ENCODE results near the gene GLCE. TPM values are rescaled to one million over a fixed set of nuclear protein-coding genes. Genes with fewer than 3 reads are reported as not detected.

GLCE gene
- total RNA-seq, 2 donors from 2014 or later = 5.6 to 6.1 TPM

DNA sequence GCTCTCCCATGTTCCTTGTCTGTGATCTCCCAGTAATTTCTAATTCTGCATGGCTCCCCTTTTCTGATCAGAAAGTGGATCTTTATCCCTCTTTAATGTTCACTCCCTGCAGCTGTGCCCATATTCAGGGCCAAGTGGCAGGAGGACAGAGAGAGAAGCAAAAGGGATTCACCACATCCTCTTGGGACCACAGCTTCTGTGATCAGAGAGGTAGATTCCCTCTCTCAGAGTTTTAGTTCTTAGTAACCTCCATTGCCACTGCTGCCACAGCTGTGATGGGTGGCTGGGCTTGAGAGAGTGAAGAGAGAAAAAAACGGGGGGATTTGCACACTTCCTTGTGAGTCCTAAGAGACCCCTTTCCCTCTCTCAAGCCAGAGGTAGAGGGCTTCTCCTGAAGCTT lies 49.2 kb downstream of the GLCE start:
- Mint-ChIP-seq H3K27ac (no peak overlapping the region), H3K4me3 (no peak overlapping the region), H3K4me1 (peaks cover 4% of the 10 kb centered on the region), H3K36me3 (ENCODE audit: low read depth) (peaks cover 2% of the 10 kb centered on the region), H3K27me3 (no peaks in the 10 kb centered on the region)
- no peak for DNase-seq
- no peaks in the 10 kb centered on the region for H3K9me3 ChIP-seq (ENCODE audit: control insufficient read depth, low read length, poor library complexity, severe bottlenecking)
- no peak for ATAC-seq

DNA sequence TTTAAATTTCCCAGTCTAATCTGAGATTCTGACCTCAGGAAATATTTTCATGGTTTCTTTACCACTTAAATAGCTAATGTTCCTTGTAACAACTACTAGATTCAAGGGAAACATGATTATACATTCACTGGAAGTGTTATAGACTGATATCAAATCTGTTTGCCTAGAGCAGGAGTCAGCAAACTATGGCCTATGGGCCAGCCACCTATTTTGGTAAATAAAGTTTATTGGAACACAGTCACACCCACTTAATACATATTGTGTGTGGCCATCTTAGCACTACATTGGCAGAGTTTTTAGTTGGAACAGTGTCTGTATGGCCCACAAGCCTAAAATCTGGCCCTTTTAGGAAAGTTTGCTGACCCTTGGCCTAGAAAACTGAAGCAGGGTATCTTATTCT lies 50.1 kb downstream of the GLCE start:
- Mint-ChIP-seq H3K4me1 (peaks cover 4% of the 10 kb centered on the region), H3K36me3 (ENCODE audit: low read depth) (peaks cover 2% of the 10 kb centered on the region), H3K27ac (no peak overlapping the region), H3K27me3 (no peaks in the 10 kb centered on the region), H3K4me3 (no peak overlapping the region)
- DNase-seq = no peak
- no peaks in the 10 kb centered on the region for H3K9me3 ChIP-seq (ENCODE audit: control insufficient read depth, low read length, poor library complexity, severe bottlenecking)
- ATAC-seq = no peak

DNA sequence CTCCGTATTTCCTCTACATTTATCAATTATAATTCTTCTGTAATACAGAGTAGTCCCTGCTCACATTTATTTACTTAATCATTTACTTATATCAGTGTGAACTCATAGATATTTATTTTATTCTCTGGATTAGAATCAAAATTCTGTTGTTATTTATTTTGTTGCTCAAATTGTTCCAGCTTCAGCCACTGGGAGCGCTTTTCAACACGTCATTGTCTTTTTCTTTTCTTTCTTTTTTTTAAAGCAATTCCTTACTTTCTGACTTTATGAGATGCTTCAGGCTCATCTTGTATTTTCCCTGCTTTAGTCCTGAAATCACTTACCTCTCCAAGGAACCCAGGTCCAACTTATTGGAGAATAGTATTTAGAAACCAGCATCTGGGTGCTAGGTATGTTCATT lies 53.4 kb downstream of the GLCE start:
- H3K27ac Mint-ChIP-seq = no peak overlapping the region
- ATAC-seq = no peak
- peaks cover 2% of the 10 kb centered on the region for H3K36me3 Mint-ChIP-seq (ENCODE audit: low read depth)

DNA sequence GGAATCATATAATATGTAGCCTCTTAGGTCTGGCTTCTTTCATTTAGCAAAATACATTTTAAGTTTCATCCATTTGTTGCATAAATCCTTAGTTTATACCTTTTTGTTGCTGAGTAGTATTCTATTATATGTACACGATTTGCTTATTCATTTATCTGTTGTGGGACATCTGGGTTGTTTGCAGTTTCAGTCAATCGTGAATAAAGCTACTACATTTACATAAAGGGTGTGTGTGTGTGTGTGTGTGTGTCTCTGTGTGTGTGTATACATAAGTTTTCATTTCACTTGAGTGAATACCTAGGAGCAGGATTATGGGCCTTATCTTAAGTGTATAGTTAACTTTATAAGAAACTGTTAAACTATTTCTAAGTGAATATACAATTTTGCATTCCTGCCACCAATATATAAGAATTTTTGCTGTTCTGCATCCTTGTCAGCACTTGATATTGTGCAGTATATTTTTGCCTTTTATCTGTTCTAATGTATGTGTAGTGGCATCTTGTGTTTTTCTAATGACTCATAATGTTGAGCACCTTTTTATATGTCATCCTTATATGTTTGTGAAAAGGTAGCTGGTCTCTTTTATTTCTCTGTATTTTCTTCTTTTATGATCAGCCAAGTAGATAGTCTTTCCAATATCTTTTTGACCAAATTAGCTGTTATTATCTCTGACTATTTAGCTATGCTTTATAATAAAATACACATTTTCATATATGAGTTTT lies 55.0 kb downstream of the GLCE start:
- no peaks in the 10 kb centered on the region for H3K4me1 Mint-ChIP-seq
- no peaks in the 10 kb centered on the region for H3K9me3 ChIP-seq (ENCODE audit: control insufficient read depth, low read length, poor library complexity, severe bottlenecking)
- peaks cover 2% of the 10 kb centered on the region for H3K36me3 Mint-ChIP-seq (ENCODE audit: low read depth)
- H3K27me3 Mint-ChIP-seq = no peaks in the 10 kb centered on the region
- ATAC-seq = no peak
- H3K4me3 Mint-ChIP-seq = no peak overlapping the region
- no peak overlapping the region for H3K27ac Mint-ChIP-seq
- DNase-seq = no peak

More for the DNA sequence above, 53.4 kb downstream of the GLCE start:
- H3K4me1 Mint-ChIP-seq = peaks cover 4% of the 10 kb centered on the region
- no peaks in the 10 kb centered on the region for H3K9me3 ChIP-seq (ENCODE audit: control insufficient read depth, low read length, poor library complexity, severe bottlenecking)
- no peak overlapping the region for H3K4me3 Mint-ChIP-seq
- no peaks in the 10 kb centered on the region for H3K27me3 Mint-ChIP-seq
- no peak for DNase-seq

DNA sequence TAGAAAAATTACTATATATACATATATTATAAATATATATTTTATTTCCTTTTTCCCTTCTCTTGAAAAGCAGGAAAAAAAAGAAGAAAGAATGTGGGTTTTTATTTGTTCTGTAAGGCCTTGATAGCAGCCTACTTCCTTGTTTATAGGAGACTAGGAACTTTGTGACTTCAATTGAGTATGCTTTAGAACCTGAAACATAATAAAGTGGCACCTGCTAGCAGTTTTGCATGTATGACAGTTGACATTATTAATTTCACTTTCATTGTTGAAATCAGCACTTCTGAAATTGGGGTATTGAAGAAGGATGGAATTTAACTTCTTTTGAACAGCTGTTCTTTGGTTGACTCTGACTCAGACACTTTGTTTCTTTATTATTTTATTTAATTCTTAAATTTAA lies 56.9 kb downstream of the GLCE start:
- Mint-ChIP-seq H3K4me1 (no peaks in the 10 kb centered on the region), H3K36me3 (ENCODE audit: low read depth) (peaks cover 2% of the 10 kb centered on the region), H3K27ac (no peak overlapping the region), H3K4me3 (no peak overlapping the region), H3K27me3 (no peaks in the 10 kb centered on the region)
- DNase-seq (no peak), ATAC-seq (no peak)
- H3K9me3 ChIP-seq (ENCODE audit: control insufficient read depth, low read length, poor library complexity, severe bottlenecking) = no peaks in the 10 kb centered on the region

DNA sequence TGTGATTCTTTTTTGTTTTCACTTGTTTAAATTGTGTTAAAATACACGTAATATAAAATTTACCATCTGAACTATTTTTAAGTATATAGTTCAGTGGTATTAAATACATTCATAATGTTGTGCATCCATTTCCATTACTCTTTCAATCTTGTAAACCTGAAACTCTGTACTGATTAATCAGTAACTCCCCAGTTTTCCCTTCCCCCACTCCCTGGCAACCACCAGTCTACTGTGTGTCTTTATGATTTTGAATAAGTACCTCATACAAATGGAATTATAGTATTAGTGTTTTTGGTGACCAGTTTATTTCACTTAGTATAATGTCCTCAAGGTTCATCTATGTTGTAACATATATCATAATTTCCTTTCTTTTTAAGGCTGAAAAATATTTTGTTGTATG lies 59.3 kb downstream of the GLCE start:
- H3K9me3 ChIP-seq (ENCODE audit: control insufficient read depth, low read length, poor library complexity, severe bottlenecking) = no peaks in the 10 kb centered on the region
- no peak overlapping the region for H3K4me3 Mint-ChIP-seq
- no peaks in the 10 kb centered on the region for H3K4me1 Mint-ChIP-seq
- H3K27me3 Mint-ChIP-seq = no peaks in the 10 kb centered on the region
- no peak for DNase-seq
- no peak overlapping the region for H3K27ac Mint-ChIP-seq
- no peak for ATAC-seq
- peaks cover 3% of the 10 kb centered on the region for H3K36me3 Mint-ChIP-seq (ENCODE audit: low read depth)

DNA sequence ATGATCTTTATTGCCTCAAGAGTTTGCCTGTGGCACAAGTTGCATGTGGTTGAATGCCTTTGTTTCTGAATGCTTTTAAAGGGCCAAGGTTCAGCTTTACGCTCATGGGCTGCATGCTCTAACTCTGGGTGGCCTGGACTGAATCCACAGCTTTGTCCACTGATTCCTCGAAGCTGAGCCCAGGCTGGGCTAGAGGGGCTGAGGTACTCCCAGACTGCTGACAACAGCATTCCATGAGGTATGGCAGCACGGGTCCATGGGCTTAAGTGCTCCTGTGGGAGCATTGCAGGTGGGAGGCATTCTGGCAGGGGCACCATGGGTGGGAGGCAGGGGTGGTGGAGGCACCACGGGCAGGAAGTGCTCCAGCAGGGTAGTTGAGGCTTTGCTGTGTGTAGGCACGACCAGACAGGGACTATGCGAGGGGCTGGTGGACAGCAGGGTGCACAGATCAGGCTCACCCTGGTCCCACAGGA lies 61.6 kb downstream of the GLCE start:
- no peaks in the 10 kb centered on the region for H3K9me3 ChIP-seq (ENCODE audit: control insufficient read depth, low read length, poor library complexity, severe bottlenecking)
- DNase-seq = no peak
- Mint-ChIP-seq H3K27me3 (no peaks in the 10 kb centered on the region), H3K36me3 (ENCODE audit: low read depth) (peaks cover 3% of the 10 kb centered on the region), H3K4me3 (no peak overlapping the region), H3K4me1 (no peaks in the 10 kb centered on the region), H3K27ac (no peak overlapping the region)
- ATAC-seq = no peak

DNA sequence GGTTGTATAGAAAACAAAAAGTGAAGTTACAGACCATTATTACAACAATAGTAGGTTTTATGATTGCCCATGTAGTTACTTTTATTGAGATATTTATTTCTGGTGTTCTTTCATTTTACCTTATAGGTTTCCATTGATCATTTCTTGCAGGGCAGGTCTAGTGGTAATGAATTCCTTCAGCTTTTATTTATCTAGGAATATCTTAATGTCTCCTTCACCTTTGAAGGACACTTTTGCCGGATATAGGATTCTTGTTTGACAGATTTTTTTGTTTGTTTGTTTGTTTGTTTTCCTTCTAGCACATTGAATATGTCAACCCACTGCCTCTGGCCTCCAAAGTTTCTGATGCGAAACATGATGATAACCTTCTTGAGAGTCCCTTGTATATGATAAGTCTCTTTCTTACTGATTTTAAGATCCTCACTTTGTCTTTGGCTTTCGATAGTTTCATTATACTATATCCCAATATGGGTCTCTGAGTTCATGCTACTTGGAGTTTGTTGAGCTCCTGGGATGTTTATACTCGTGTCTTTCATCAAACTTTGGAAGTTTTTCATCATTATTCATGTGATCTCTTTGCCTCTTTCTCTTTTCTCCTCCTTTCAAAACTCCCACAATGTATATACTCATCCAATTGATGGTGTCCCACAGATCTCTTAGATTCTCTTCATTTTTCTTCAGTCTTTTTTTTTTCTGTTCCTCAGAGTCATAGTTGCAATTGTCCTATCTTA lies 62.8 kb downstream of the GLCE start:
- no peak overlapping the region for H3K4me3 Mint-ChIP-seq
- H3K4me1 Mint-ChIP-seq = no peaks in the 10 kb centered on the region
- ATAC-seq (no peak), DNase-seq (no peak)
- H3K36me3 Mint-ChIP-seq (ENCODE audit: low read depth) = peaks cover 3% of the 10 kb centered on the region
- no peaks in the 10 kb centered on the region for H3K27me3 Mint-ChIP-seq
- H3K9me3 ChIP-seq (ENCODE audit: control insufficient read depth, low read length, poor library complexity, severe bottlenecking) = no peaks in the 10 kb centered on the region
- no peak overlapping the region for H3K27ac Mint-ChIP-seq

DNA sequence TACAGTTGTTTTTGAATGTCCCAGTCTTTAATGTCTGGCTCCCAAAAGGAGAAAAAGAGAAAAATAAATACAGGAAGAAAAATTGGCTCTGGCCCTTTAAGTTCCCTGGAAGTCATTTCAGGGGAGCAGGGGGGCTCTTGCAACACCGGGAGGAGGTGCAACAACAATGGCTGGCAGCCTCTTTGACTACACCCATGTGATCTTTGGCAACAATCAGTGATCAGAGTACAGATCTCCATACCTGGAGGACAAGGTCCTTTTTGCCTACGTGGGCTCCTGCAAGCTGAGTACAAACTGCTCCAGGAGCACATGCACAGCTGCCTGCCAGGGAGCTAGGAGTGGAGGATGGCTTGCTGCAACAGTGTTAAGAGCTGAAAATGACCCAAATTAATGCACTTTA lies 63.9 kb downstream of the GLCE start:
- Mint-ChIP-seq H3K27me3 (no peaks in the 10 kb centered on the region), H3K27ac (no peak overlapping the region), H3K36me3 (ENCODE audit: low read depth) (peaks cover 8% of the 10 kb centered on the region), H3K4me3 (peak overlapping the region; percentile 6), H3K4me1 (no peaks in the 10 kb centered on the region)
- H3K9me3 ChIP-seq (ENCODE audit: control insufficient read depth, low read length, poor library complexity, severe bottlenecking) = no peaks in the 10 kb centered on the region
- DNase-seq (no peak), ATAC-seq (no peak)

DNA sequence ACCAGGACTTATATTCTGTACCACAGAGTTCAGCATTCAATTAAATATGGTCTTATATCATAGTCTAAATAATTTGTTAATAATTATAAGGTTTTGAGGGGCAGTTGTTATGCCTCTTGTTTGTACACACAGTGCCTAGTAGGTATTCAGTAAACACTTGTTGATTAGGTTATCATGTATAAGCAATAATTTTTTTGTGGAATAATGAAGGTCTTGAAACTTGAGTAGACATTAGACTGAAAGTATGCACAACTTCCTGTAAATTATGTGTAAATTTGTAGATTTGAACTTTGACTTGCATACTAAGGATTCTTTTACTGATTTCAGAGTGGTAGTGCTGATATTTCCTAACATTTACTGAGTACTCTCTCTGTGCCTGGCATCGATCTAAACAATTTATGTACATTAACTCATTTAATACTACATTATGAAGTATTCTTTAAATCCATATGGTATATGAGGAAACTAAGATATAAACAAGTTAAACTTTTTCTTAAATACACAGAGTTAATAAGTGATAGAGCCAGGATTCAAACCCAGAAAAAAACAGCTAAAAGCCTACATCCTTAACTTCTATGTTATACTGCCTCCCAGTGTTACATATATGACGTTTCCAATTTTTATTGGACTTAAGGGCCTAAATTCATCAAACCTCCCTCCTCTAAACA lies 65.1 kb downstream of the GLCE start:
- no peaks in the 10 kb centered on the region for H3K27me3 Mint-ChIP-seq
- no peak for DNase-seq

DNA sequence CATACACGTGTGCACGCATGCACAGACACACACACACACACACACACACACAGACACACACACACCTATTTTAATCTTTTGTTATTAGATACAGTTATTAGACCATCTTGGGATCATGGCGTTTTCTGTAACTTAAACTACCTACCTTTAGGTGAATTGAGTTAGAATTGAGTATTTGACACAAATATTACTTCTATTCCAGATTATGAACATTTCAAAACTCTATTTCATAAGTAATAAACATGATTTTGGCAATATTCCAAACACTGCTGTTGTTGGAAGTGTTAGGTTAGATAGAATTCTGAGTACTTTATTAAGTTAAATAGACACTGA lies 65.6 kb downstream of the GLCE start:
- Mint-ChIP-seq H3K36me3 (ENCODE audit: low read depth) (peaks cover 8% of the 10 kb centered on the region), H3K4me1 (no peaks in the 10 kb centered on the region), H3K27me3 (no peaks in the 10 kb centered on the region), H3K27ac (no peak overlapping the region), H3K4me3 (no peak overlapping the region)
- DNase-seq (no peak), ATAC-seq (no peak)
- no peaks in the 10 kb centered on the region for H3K9me3 ChIP-seq (ENCODE audit: control insufficient read depth, low read length, poor library complexity, severe bottlenecking)

More for the DNA sequence above, 65.1 kb downstream of the GLCE start:
- ATAC-seq = no peak
- no peak overlapping the region for H3K4me3 Mint-ChIP-seq
- no peaks in the 10 kb centered on the region for H3K9me3 ChIP-seq (ENCODE audit: control insufficient read depth, low read length, poor library complexity, severe bottlenecking)
- no peak overlapping the region for H3K27ac Mint-ChIP-seq
- no peaks in the 10 kb centered on the region for H3K4me1 Mint-ChIP-seq
- peaks cover 8% of the 10 kb centered on the region for H3K36me3 Mint-ChIP-seq (ENCODE audit: low read depth)

DNA sequence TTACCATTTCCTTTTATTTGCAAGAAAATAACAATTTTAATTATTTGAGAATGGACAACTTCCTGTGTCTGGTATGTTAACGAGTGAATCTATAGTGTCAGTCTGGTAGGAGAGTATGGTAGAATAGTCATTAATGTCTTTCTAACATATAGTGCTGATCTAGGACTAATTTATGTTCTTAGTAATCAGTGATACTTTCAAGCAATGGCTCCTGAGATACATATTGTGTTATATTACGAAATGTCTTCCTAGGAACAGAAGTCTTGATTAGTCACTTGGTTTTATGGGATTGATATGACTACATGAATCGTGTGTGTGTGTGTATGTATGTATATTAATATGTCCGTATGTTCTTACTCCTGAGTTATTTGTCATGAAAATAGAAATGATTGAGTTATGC lies 71.7 kb downstream of the GLCE start:
- H3K36me3 Mint-ChIP-seq (ENCODE audit: low read depth) = peaks cover 7% of the 10 kb centered on the region
- ATAC-seq (no peak), DNase-seq (no peak)
- H3K4me1 Mint-ChIP-seq = no peaks in the 10 kb centered on the region
- no peaks in the 10 kb centered on the region for H3K9me3 ChIP-seq (ENCODE audit: control insufficient read depth, low read length, poor library complexity, severe bottlenecking)
- no peak overlapping the region for H3K4me3 Mint-ChIP-seq
- H3K27ac Mint-ChIP-seq = no peak overlapping the region
- no peaks in the 10 kb centered on the region for H3K27me3 Mint-ChIP-seq

DNA sequence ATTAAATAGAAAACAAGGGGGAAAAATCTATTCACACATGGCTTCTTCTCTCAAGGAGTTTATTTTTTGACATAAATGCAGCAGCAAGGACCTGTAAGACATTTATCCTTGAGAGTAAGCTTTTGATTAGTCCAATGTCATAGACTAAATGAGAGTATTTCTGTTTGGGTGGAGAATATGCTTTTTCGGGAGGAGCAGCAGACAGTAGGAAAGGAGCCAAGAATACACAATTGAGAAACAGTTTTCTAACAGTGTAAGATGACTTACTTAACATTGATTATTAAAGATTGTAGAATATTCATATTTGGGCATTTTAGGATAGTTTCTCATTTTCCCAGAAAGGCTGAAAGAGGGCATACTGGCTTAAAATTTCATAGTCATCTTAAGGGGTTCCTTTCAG lies 72.3 kb downstream of the GLCE start:
- peaks cover 7% of the 10 kb centered on the region for H3K36me3 Mint-ChIP-seq (ENCODE audit: low read depth)
- ATAC-seq (no peak), DNase-seq (no peak)
- no peaks in the 10 kb centered on the region for H3K9me3 ChIP-seq (ENCODE audit: control insufficient read depth, low read length, poor library complexity, severe bottlenecking)
- H3K27me3 Mint-ChIP-seq = no peaks in the 10 kb centered on the region
- no peaks in the 10 kb centered on the region for H3K4me1 Mint-ChIP-seq
- no peak overlapping the region for H3K27ac Mint-ChIP-seq
- no peak overlapping the region for H3K4me3 Mint-ChIP-seq
